NOMO-1 treated with dmso at 0.1 percent for 144 hours (cell line): Measurements from ENCODE around the gene SND1.

Source experiments
- DNase-seq: peaks from one replicate; lab custom pipeline; 2025; ENCODE audit not compliant: unreplicated experiment; lab: John Stamatoyannopoulos, UW

SND1 gene

DNA sequence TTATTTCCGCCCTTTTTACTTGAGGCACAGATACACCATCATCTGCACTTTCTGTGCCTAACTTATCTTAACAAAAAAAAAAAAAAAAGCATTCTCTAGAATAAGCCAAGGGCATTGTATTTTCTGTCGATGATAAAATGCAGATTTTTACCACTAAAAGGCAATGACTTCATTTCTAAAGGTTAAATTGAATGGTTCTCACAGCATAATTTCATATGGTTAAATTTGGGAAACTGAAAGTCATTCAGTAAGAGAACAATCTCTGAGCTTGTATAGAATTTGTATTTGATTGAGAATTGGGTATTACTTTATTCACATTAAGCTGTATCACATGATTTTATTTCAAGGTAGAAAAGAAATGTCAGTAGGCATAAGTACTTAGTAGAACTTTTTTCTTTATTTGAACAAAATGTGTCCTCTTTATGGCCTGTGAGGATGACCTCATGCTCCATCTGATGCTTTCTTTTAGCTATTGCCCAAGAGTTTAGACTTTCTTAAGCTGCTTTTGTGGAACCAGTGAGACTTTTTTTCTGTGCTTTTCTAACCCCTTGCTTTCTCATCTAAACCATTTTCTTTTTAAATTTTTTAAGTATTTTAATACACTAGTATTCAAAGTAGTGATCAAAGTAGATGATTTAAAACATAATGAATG, 268.9 kb downstream of the SND1 start:
- DNase-seq, result no peak

DNA sequence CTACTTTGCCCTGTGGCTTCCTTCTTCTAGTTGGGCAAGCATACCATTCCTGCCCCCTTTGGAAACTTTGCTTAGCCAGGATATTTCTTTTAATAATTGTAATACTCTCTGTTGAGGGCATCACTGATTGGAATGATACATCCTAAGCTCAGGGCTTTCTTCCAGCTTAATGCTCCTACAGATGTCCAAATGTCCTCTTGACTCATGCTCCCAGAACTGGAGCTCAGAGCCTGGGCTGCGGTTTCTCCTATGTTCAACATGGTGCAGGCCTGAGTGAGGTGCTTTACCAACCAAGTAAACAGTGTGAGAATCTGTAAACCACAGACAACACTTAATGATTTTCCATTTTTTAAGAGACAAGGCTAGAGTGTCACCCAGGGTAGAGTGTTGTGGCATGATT, 270.7 kb downstream of the SND1 start:
- no peak for DNase-seq

DNA sequence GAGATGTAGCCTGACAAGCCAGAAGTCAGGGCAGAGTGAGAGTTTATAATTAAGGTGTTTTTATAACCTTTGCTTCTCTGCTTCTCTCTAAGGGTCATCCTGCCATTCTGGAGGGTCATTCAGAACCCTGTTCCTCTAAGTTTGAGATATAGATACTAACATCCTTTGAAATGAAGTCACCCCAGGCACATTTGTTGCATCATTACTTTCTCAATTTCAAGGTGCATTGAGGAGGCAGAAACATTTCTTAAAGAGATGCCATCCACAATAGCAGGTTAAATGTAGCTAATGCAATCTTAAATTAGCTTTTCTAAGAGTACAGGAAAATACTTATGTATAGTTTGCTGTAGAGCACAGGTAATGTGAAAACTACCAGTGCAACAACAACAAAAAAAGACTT, 272.9 kb downstream of the SND1 start:
- DNase-seq, result no peak

DNA sequence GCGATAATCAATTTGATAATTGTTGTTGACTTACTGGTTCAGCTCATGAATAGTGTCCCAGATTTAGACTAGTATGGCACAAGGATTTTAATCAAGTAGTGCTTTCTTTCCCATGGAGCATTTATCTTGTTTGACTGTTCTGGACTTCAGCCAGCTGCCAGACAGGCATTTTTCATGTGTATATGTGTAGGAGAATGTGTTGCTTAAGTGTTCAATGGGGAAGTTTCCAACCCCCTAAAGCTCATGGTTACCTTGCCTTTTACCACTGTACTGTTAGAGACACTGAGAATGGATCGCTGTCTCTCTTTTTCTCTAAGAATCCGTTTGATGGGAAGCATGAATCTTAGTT, 275.3 kb downstream of the SND1 start:
- DNase-seq, result no peak

DNA sequence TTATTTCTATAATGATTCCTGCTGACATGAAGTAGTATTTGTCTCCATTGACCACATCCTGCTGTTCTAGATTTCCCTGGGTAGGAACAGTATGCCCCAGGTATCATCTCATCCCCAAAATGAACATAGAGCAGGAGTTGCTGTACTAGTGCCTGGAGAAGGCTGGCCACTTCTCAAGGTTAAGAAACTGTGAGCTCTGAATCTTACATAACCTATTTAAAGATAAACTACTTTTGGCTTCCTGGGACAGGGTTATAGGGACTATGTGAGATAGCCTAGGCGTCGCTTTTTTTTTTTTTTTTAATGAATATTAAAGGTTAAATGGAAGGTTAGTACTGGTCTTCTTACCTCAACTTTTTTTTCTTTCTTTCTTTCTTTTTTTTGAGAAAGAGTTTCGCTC, 276.2 kb downstream of the SND1 start:
- DNase-seq, result no peak

DNA sequence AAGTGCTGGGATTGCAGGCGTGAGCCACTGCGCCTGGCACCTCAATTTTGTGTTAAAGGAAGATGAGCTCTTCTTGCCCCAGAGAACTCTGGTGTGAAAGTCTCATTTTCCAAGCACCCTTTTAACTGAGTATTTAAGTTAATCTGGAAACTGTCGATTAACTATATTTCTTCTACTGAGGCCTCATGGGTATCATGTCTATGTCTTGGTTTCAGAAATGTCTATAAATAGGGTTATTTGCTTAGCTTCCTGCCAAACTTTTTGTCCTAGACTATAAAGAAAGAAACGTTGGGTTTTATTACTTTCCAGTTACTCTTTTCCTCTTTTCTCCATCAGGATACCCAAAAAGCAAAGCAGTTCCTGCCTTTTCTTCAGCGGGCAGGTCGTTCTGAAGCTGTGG, 276.9 kb downstream of the SND1 start:
- DNase-seq, result no peak

DNA sequence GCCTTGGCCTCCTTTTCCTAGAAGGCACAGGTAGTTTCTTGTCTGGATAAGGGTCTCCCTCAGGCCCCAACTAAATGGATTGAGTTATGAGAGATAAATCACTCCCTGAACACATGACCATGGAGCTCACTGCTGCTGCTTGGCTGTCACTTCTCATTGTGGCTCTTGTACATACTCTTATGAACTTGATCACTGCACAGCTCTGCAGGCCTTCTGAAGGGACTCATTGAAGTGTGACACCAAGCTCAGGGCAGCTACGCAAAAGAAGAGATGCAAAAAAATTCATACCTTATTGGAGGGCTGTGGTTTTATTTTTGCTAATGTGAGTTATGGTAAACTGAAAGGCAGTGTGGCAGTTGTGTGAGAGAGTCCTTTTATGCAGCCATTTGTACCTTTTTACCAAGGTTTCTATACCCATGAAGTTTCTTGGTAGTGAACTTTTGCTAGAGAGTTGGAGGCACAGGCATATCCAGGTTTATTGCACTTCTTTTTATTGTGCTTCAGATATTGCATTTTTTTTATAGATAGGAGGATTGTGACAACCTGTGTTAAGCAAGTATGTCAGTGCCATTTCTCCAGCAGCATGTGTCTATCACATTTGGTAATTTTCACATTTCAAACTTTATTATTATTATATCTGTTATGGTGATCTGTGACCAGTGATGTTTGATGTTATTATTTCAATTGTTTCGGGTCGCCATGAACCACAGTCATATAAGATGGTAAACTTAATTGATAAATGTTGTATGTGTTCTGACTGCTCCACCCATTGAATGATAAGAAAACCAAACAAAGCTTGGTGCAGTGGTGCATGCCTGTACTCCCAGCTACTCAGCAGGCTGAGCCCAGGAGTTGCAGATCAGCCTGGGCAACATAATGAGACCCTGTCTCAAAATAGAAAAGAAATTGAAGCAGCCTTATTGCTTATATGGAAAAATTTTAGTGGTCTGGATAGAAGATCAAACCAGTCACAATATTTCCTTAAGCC, 278.6 kb downstream of the SND1 start:
- no peak for DNase-seq

DNA sequence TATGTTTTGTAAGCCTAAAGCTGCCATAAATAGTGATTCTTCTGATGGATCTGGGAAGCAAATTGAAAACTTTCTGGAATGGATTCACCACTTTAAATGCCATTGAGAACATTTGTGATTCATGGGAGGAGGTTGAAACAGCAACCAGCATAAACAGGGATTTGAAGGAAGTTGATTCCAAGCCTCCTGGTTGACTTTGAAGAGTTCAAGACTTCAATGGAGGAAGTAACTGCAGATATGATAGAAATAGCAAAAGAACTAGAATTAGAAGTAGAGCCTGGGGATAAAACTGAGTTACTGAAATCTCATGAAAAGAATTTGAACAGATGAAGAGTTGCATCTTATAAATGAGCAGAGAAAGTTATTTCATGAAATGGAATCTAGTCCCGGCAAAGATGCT, 280.1 kb downstream of the SND1 start:
- DNase-seq, result no peak

DNA sequence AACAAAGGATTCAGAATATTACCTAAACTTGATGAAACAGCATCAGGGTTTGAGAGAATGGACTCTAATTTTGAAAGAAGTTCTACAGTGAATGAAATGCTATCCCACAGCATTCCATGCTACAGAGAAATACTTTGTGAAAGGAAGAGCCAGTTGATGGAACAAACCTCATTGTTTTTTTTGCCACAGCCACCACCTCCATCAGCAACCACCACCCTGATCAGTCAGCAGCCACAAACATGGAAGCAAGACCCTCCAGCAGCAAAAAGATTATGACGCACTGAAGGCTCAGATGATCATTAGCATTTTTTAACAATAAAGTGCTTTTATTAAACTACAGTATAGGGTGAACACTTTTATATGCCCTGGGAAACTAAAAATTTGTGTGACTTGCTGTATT, 280.5 kb downstream of the SND1 start:
- DNase-seq, result no peak

DNA sequence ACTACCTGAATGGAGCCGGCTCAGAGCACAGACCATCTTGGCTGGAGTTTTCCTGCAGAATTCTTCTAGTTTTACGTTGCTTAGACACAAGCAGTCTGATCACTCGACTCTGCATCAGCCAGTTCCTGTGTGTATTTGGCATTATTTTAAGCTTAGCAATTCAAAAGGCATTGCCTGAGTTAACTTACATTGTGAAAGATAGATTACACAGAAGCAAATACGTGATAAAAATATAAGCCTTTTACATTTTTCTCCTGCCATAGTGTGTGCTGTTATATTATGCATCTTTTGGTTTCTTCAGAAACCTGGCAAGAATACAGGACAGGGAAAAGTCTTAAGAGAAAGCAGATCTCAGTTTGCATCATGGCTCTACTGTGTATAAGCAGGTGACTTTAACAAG, 281.2 kb downstream of the SND1 start:
- DNase-seq, result no peak

DNA sequence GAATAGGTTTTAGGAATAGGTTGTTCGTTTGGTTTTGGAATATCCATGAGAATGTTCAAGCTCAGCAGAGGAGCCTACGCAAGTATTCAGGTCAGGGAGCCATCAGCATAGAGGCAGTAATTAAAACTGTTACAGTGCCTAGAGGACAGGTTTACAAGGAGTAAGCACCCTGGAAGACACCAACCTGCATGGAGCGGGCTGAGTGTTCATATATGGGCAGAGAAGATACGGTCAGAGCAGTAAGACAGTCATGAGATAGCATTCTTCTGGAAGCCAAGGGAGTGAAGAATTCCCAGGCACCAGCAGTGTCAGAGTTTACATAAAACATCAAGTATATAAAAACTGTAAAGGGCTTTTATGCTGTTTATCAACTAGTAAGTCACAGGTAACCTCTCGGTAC, 282.7 kb downstream of the SND1 start:
- no peak for DNase-seq

DNA sequence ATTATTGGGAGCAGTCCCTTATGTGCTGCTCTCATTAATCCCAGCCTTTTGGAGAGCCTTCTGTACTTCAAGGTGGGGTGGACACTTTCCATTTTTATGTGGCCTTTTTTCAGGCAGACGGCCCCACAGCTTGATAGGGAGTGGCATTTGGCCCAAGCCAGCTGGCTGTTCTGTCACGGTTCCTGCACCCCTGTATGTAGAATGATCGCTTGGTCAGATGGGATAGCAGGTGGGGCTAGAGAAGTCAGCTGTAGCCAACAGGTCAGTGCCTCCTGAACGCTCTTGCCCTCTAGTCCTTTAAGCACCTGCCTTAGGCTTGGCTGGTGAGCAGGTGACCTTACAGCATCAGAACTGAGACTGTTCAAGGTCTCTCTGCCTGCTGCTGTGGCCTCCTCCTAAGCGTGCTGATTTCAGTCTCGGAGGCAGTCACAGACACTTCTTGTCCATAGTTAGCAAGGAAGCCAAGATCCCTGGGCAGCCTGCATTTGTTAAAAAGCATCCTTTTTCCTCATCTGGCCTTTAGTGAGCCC, 283.9 kb downstream of the SND1 start:
- no peak for DNase-seq

DNA sequence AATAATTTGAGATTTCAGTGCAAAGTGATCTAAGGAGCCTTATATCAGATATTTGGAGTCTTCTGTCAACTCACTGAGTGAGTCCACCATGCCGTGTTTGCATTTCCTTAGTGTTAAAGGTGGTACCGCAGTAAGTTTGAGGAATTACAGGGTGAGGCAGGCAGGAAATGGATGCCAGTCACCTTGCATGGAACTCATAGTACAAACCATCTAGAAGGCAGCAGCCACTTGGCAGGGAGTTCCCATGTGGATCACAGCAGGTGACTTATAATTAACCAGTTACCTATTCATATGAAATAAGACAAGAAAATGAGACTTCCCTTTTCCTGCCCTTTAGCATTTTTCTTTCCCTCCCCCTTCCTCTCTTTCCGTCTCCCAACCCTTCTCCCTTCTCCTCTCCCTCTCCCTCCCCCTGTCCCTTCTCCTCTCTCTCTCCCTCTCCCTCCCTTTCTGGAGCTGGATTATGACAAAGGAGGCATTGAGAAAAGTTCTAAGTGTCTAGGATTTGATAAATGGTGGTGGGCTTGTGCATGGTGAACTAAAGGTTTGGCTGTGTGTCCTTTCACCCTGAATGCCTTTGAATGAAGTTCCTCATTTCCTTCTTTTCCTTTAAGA, 285.2 kb downstream of the SND1 start:
- no peak for DNase-seq

DNA sequence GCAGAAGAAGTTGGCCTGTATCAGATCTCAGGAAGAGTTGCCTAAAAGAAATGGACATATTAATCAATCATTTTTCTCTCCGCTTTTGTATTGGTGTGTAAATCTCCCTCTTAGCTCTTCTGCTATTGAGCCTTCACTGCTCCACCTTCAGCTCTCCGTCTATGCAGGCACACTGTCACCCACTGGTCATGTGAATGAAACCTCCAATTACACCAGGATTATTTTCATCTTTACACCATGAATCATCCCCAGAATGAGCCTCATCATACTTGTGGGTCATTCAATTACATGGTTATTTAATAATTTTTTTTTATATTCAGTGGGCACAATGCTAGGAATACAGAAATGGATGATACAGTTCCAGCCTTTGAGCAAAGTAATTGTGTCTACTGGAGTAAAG, 286.6 kb downstream of the SND1 start:
- DNase-seq, result no peak

DNA sequence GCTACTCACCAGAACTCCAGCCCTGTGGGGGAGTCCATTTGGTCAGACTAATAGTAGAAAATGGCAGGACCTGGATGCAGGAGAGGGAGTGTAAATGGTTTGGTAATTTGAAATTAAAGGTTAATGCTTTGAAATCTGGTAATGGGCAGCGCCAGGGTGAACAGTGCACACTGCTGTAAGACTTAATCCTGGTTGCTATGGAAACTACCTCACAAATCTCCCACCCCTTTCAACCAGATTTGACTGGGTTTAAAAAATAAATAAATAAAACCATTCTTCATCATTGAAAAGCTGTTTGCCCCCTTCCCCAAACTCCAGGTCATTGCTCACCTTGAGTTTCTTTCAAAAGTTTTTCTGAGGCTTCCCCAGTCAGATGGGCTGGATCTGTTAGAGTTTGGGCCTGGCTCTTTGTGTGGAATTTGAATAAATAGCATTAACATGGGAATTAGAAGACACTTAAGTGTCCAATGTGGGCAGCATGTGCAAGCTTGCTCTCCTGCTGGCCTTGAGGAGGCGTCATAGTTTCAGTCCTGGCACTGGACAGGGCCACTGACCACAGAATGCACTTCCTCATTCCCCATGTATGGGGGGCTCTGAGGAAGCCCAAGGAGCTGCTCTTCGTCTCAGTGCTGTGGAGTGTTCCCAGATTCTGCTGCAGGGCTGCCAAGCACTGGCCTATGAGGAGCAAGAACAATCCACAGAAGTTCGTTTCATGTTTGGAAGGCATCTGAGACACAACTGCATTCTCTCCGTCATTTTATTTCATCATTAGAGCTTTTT, 288.6 kb downstream of the SND1 start:
- DNase-seq, result no peak

DNA sequence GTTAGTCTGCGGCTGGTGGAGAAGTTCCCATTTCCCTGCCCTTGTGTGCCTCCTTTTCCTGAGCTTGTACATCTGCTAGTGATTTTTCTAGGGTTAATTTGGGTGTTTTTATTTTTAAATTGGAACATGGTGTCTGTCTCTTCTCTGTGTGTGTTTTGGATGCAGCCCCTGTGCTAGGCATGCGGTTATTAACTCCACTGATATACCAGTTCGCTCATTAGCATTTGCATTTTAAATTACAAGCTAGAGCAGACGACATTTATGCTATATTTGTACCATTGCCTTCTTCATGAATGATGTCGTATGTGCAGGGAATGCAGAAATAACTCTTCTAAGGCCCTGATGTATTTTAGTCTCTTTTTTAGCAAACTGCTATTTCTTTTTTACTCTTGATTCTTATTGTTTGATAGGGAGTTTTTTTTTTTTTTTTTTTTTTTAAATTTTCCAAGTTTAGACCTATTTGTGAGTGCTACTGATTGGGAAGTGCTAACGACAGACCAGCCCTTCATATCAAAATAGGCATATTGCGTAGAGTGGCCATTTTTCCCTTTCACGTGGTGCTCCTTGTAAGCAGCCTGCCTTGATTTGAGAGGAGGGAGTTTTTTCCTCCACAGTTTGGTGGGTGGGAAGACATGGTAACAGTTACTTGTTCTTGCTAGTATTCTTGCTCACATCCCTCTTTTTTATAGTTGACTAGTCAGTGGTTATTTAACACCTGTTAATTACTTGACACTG, 289.6 kb downstream of the SND1 start:
- DNase-seq, result no peak

DNA sequence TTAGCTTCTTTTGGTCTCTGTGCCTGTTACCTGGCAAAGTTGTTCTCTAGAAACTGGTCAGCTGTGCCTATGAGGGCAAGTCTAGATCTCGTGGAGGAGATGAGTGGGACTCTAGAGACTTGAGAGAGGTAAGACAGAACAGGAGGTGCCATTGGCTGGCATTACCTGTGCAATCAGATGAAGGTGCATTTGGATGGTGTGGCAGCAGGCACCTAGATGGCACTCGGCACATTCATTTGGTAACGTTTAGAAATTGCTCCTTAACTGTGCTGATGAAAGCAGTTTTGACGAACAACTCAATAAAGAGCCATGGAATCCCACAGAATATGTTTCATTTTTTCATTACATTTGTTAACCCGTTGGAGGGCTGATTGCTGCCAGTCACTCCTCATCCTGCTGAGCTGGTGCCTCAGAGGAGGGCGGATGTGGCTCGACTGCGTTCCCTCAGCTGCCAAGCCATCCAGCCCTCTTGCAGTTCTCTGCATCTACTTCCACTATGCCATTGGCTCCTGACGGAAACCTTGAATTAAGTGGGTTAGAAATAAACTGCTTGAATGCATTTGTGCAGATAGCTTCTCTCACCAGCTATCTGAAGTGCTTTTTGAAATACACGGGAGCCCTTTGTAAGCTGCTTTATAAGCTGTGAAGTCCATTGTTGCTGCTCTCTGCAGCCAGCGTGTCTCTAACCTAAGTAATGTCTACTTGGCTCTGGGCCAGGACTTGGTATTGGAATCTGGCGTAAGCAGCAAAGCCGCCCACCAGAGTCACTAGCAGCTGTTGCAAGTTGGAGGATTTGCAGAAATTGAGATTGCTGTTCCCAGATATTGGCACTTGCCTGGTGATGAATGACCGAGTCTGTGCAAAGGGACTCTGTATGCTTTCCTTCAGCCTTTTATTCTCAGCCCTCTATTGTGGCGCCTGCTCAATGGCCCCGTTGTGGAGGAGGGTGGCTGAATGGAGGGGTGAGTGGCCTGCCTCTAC, 291.8 kb downstream of the SND1 start:
- no peak for DNase-seq

DNA sequence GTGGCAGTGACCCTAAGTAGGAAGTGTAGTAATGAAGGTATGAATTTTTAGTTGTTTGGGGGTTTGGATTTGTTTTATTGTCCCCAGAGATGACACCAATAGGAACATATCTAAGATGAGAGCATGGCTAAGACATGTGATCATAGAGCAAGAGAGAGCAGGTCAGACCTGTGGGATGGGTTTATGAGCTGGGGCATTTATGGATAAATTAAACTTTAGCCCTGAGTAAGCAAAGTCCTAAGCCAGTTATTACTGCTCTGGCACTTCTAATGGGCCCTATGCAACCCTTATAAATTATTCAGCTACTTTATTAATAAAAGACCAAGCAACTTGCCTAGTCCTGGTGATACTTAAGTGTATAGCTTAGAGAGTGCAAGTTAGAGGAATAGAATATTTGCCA, 294.1 kb downstream of the SND1 start:
- DNase-seq, result no peak

DNA sequence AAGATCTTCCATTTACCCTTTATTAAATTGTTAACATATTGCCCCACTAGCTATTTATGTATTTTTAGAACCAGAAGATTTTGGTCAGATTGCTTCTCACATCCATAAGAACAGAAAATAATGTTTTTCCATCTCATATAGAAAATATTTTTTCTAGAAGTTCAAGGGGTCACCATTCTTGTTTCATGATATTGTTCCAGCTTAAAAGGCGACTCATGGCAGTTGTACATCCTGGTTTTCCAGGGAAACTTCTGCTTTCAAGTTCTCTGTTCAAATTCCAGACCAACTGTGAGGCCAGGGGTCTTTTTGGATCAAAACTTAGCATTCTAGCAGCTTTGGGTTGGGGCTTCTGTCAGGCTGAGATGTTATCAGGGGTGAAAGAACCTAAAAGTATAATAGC, 294.9 kb downstream of the SND1 start:
- no peak for DNase-seq
